SKM-1 (cell line): ENCODE measurements around the gene TIGD1.
"Not testable (repeated sequence)": the region's sequence is repeated elsewhere in the genome, so short reads cannot be mapped to it uniquely, and the experiment has no call there.

ENCODE experiments used
- DNase-seq: peaks from one replicate; lab custom pipeline; 2025; ENCODE audit not compliant: unreplicated experiment; lab: John Stamatoyannopoulos, UW

The TIGD1 gene

GRCh38 chr2:232540441-232541041 lies 9.8 kb downstream of the TIGD1 start:
- DNase-seq, result no peak

GRCh38 chr2:232539298-232540231 lies 10.8 kb downstream of the TIGD1 start, which contains the start of gene CHRNG:
CHRNG (plus strand) TSS chr2:232539692; CDS start chr2:232539748, 56 bp downstream.
- no peak for DNase-seq

GRCh38 chr2:232538671-232539070 lies 11.7 kb downstream of the TIGD1 start:
- DNase-seq, result no peak

GRCh38 chr2:232537499-232537898 lies 12.9 kb downstream of the TIGD1 start:
- DNase-seq, result no peak

GRCh38 chr2:232537079-232537478 lies 13.3 kb downstream of the TIGD1 start:
- no peak for DNase-seq

GRCh38 chr2:232535761-232536530 lies 14.4 kb downstream of the TIGD1 start:
- DNase-seq, result no peak

- DNase-seq, result no peak
Observed at GRCh38 chr2:232534940-232535651, 15.3 kb downstream of the TIGD1 start.

GRCh38 chr2:232533944-232534710 lies 16.2 kb downstream of the TIGD1 start:
- DNase-seq, result no peak

GRCh38 chr2:232532821-232533220 lies 17.5 kb downstream of the TIGD1 start:
- not testable (repeated sequence) for DNase-seq

GRCh38 chr2:232532419-232532818 lies 17.9 kb downstream of the TIGD1 start:
- no peak for DNase-seq

- DNase-seq, result no peak
Observed at GRCh38 chr2:232530626-232531260, 19.6 kb downstream of the TIGD1 start.

GRCh38 chr2:232529806-232530547 lies 20.4 kb downstream of the TIGD1 start:
- no peak for DNase-seq

GRCh38 chr2:232528746-232529460 lies 21.5 kb downstream of the TIGD1 start:
- DNase-seq, result no peak

GRCh38 chr2:232527905-232528470 lies 22.4 kb downstream of the TIGD1 start:
- DNase-seq, result no peak

- DNase-seq, result no peak
Observed at GRCh38 chr2:232526372-232526941, 23.9 kb downstream of the TIGD1 start.

- DNase-seq, result no peak
Observed at GRCh38 chr2:232525791-232526371, 24.5 kb downstream of the TIGD1 start, which contains the start of gene CHRND. CHRND (plus strand) TSS chr2:232526160; CDS start chr2:232526216, 56 bp downstream.

- DNase-seq, result no peak
Observed at GRCh38 chr2:232525199-232525598, 25.2 kb downstream of the TIGD1 start.
